Heart left ventricle (tissue), 16 donors: ENCODE data around the gene CENPU. TPM values are rescaled to one million over a fixed set of nuclear protein-coding genes. Genes with fewer than 3 reads are reported as not detected.

Experiments used
- ATAC-seq, 4 donors: fragments of 200-7000 bp; cut with Tn5 transposase; one replicate each; pipeline ENCODE4 v1.9.1; 2020 to 2022; ENCODE audit warnings: moderate library complexity in 4 of 4, mild to moderate bottlenecking in 3 of 4, moderate number of reproducible peaks in 1 of 4
- DNase-seq, 5 donors: peaks; one replicate each; pipeline ENCODE4 v3.0.0-alpha.2; 2020
- H3K27ac ChIP-seq, 12 donors: fragments of 200-600 bp; sonication (generic) in 4 of 12; one replicate each; pipeline versions ENCODE4 v1.5.0 to v1.8.0; 2016 to 2022; ENCODE audit warnings: mild to moderate bottlenecking in 2 of 12
- H3K27me3 ChIP-seq, 9 donors: fragments of 200-600 bp; sonication (generic) in 2 of 9; one replicate each; pipeline versions ENCODE4 v1.5.1 to v1.8.0; 2016 to 2022; ENCODE audit warnings: mild to moderate bottlenecking in 3 of 9
- H3K36me3 ChIP-seq, 9 donors: fragments of 200-600 bp; sonication (generic) in 2 of 9; one replicate each; pipeline versions ENCODE4 v1.5.0 to v1.8.0; 2018 to 2022; ENCODE audit warnings: mild to moderate bottlenecking in 2 of 9
- H3K4me1 ChIP-seq, 12 donors: fragments of 200-600 bp; sonication (generic) in 4 of 12; one replicate each; pipeline versions ENCODE4 v1.5.0 to v1.8.0; 2016 to 2022; ENCODE audit warnings: mild to moderate bottlenecking in 3 of 12
- H3K4me3 ChIP-seq, 12 donors: fragments of 200-600 bp; sonication (generic) in 4 of 12; one replicate each; pipeline versions ENCODE4 v1.5.0 to v1.8.0; 2017 to 2022; ENCODE audit warnings: mild to moderate bottlenecking in 9 of 12, moderate library complexity in 4 of 12
- H3K9me3 ChIP-seq, 12 donors: fragments of 200-600 bp; sonication (generic) in 4 of 12; one replicate each; pipeline versions ENCODE4 v1.5.0 to v1.8.0; 2016 to 2022; ENCODE audit warnings: mild to moderate bottlenecking in 1 of 12
- CTCF ChIP-seq, 12 donors: fragments of 200-600 bp; sonication (generic) in 4 of 12; IDR thresholded peaks; one replicate each; pipeline versions ENCODE4 v1.5.0 to v1.8.0; 2018 to 2022; ENCODE audit warnings: antibody characterized with exemption in 12 of 12, mild to moderate bottlenecking in 5 of 12
- POLR2A ChIP-seq, 2 donors: fragments of 450-650 bp; IDR thresholded peaks; one replicate each; pipeline ENCODE4 v1.6.1; 2017; ENCODE audit warnings: antibody characterized with exemption in 2 of 2, mild to moderate bottlenecking in 2 of 2, moderate library complexity in 2 of 2
- WGBS, 4 donors: extraction: QIAGEN DNeasy Blood & Tissue Kit in 2 of 4; methylation state at CpG; one replicate each; pipeline versions ENCODE4 v1.1.5 to v1.1.7; 2013 to 2018; 5-methylcytosine and 5-hydroxymethylcytosine counted together
- intact Hi-C, 10 donors: fragments of 100-400 bp; cut with DNase I; formaldehyde crosslinking; loops; one replicate each; pipeline versions ENCODE4 v1.11.1 to v1.14.2; 2022
- polyA plus RNA-seq, 2 donors: library from polyadenylated mRNA; stranded (reverse); fragments of 200-250 nt; gene quantifications; one replicate each; pipeline ENCODE4 v1.2.3, GENCODE V29; 2013
- total RNA-seq, 9 donors: library from RNA; depleted of rRNA in 2 of 9; stranded (reverse); fragments of >200 nt in 2 of 9; fragmentation: NEBNext Ultra II Directional in 3 of 9; extraction: Animal tissue kit (Norgen Biotek cat#: 25700) in 3 of 9; gene quantifications; one replicate each; pipeline versions ENCODE4 v1.1.0 to v1.2.4, GENCODE V29; 2016 to 2023
- donor health status: ischemic (EF 13 %, LVEDD 7.1; RV severe dilation, severe dysfunction).
- donor health status: healthy with polysubstance abuse.
- donor health status: DM: no; HTN: yes; CAD: no.
- donor health status: DM: no; HTN: no; CAD: no.
- donor health status: ischemic (EF 25% LVEDD 6.9; RV normal size, moderate dysfunction).
- donor health status: ischemic (EF 25% LVEDD 5.7; RV mildly dilated, moderate dysfunction).
- donor health status: healthy.
- donor health status: DM: yes; HTN: yes; CAD: no.
- donor health status: ischemic (EF 35%, LVEDD 5.7; RV mildly dilated, moderate dysfunction).
- donor health status: nonischemic (EF 11% LVEDD 7.7; RV severe dilation, severe dysfunction).
- donor health status: DM: yes; HTN: yes; CAD: no.
- donor health status: PGD.
- donor health status: ischemic (EF 29% LVEDD 5.4; RV normal size, mild dysfunction).
- donor health status: nonischemic (EF 23%, LVEDD 6.1; RV moderate dilation, normal function).

Gene CENPU
- total and polyA plus RNA-seq, 11 donors: 0.36 to 7.1 (median 1.2) TPM

- H3K9me3 ChIP-seq: no peaks in the 10 kb centered on the region
- no peak for ATAC-seq
- intact Hi-C loops: no loop called here
- H3K4me1 ChIP-seq: peaks cover 0 to 22% (median 0%) of the 10 kb centered on the region in 12 donors
- DNase-seq: no peak
- H3K36me3 ChIP-seq: peaks cover 2 to 91% (median 69%) of the 10 kb centered on the region in 9 donors
- no peaks in the 10 kb centered on the region for H3K27me3 ChIP-seq
- peak overlapping the region in 1 of 12 donors; percentile 73 for H3K27ac ChIP-seq
- TF ChIP-seq POLR2A (IDR thresholded peaks at IDR 0.05) (no peak), CTCF (IDR thresholded peaks at IDR 0.05) (no peak)
- no peak overlapping the region for H3K4me3 ChIP-seq
- WGBS, 4 donors: 78 to 84% (median 83%) methylated on average over 7 of the region's 7 CpGs
Measured at GRCh38 chr4:184669251-184669650, 64.6 kb downstream of the CENPU start.

- intact Hi-C loops: no loop called here
- H3K4me3 ChIP-seq: no peak overlapping the region
- WGBS, 4 donors: 82 to 84% (median 83%) methylated on average over 9 of the region's 9 CpGs
- DNase-seq: no peak
- no peaks in the 10 kb centered on the region for H3K27me3 ChIP-seq
- peak in 1 of 4 donors; percentile 41 for ATAC-seq
- no peak for TF ChIP-seq CTCF (IDR thresholded peaks at IDR 0.05)
- peak overlapping the region in 1 of 12 donors; percentile 73 for H3K27ac ChIP-seq
- H3K4me1 ChIP-seq: peaks cover 0 to 22% (median 0%) of the 10 kb centered on the region in 12 donors
- peaks cover 1 to 91% (median 62%) of the 10 kb centered on the region in 9 donors for H3K36me3 ChIP-seq
- H3K9me3 ChIP-seq: no peaks in the 10 kb centered on the region
Measured at GRCh38 chr4:184668511-184669114, 65.3 kb downstream of the CENPU start.

- Histone ChIP-seq H3K36me3 (peaks cover 0 to 90% (median 60%) of the 10 kb centered on the region in 9 donors), H3K4me3 (no peak overlapping the region), H3K27ac (peak overlapping the region in 1 of 12 donors; percentile 73), H3K4me1 (peaks cover 0 to 22% (median 0%) of the 10 kb centered on the region in 12 donors), H3K9me3 (no peaks in the 10 kb centered on the region), H3K27me3 (no peaks in the 10 kb centered on the region)
- WGBS, 4 donors: 86 to 94% (median 92%) methylated on average over 9 of the region's 9 CpGs
- ATAC-seq: no peak
- no peak for DNase-seq
- TF ChIP-seq POLR2A (IDR thresholded peaks at IDR 0.05) (no peak), CTCF (IDR thresholded peaks at IDR 0.05) (no peak)
- intact Hi-C loops: no loop called here
Measured at GRCh38 chr4:184668096-184668495, 65.8 kb downstream of the CENPU start.

- intact Hi-C loops: no loop called here
- H3K9me3 ChIP-seq: no peaks in the 10 kb centered on the region
- H3K4me1 ChIP-seq: peaks cover 0 to 33% (median 6%) of the 10 kb centered on the region in 12 donors
- DNase-seq (no peak), ATAC-seq (no peak)
- no peak overlapping the region for H3K27ac ChIP-seq
- no peak overlapping the region for H3K4me3 ChIP-seq
- WGBS, 4 donors: 76 to 88% (median 84%) methylated on average over 6 of the region's 6 CpGs
- TF ChIP-seq POLR2A (IDR thresholded peaks at IDR 0.05) (no peak), CTCF (IDR thresholded peaks at IDR 0.05) (no peak)
- H3K27me3 ChIP-seq: no peaks in the 10 kb centered on the region
- H3K36me3 ChIP-seq: peaks cover 0 to 81% (median 48%) of the 10 kb centered on the region in 9 donors
Measured at GRCh38 chr4:184666670-184667069, 67.2 kb downstream of the CENPU start.
